SH-SY5Y (cell line): ENCODE measurements around the gene NCAM1.

Source experiments
- GATA2 ChIP-seq: IDR thresholded peaks from 2 replicates; pipeline ENCODE4 v1.6.1; 2011; ENCODE audit warnings: mild to moderate bottlenecking, low read depth, low read length
- GATA3 ChIP-seq: IDR thresholded peaks from 2 replicates; pipeline ENCODE4 v1.6.1; 2011; ENCODE audit warnings: low read depth, mild to moderate bottlenecking, low read length, moderate library complexity

GRCh38 chr11:112961751-112962578 is 745 bp downstream of the NCAM1 start:
- no peak for TF ChIP-seq GATA2
- TF ChIP-seq GATA3: no peak
